HG03135 (cell line): ENCODE data around the gene NSUN7.

Experiments used
- ATAC-seq: cut with Tn5 transposase; IDR thresholded peaks from one replicate; pipeline ENCODE4 v1.9.1; 2021; ENCODE audit warnings: mild to moderate bottlenecking, moderate library complexity; ENCODE audit not compliant: unreplicated experiment

Gene NSUN7

GRCh38 chr4:40843696-40844095 is 93.9 kb downstream of the NSUN7 start:
- no peak for ATAC-seq

GRCh38 chr4:40844261-40844660 is 94.5 kb downstream of the NSUN7 start:
- no peak for ATAC-seq

DNA sequence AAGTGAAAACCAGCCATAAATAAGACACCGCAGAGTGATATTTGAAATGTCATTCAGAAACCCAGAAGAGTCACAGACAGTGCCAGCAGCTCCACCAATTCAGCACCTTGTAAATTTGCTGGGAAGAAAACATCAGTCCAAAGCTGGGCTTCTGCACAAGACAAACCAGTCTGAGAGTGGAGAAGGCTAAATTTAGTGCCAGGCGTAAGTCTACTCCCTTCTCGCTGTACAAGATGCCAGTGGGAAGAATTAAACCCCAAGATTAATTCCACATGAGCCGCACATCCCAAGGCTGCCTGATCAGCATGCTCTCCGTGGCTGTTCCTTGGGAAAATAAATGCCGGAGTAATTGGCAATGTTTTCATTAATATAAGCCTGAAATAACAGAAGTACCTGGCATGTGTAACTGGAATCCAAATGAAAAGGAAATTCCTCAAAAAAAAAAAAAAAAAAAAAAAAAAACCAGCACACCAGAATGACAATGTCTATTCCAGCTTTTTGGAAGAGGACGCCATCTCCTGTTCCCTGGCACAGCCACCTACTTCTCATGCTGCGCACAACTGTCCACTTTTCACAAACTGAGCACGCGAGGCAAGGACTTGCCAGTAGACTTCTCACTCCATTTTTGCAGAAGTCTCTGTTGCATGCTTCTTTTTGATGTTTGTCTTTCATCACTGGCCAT is 95.5 kb downstream of the NSUN7 start:
- no peak for ATAC-seq

DNA sequence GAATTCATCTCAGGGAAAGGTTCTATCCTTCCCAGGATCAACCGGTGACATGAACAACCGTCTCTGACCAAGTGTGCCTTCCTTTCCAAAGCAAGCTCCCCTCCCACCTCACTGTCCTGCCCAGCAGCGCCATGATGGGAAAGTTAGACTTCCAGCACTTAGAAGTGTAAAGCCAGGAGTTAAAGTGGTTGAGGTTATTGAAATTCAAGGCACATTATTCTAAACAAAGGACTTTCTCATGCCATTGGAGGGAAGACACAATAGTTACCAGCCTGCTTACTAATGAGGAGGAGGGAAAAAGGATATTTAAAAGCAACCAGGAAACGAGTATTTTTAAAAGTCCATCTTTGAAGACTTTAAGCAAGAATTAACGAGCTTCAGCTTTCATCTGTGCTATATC is 96.8 kb downstream of the NSUN7 start:
- ATAC-seq, result no peak

- ATAC-seq, result no peak
These were observed 98.5 kb downstream of the NSUN7 start for GRCh38 chr4:40848251-40848650.

DNA sequence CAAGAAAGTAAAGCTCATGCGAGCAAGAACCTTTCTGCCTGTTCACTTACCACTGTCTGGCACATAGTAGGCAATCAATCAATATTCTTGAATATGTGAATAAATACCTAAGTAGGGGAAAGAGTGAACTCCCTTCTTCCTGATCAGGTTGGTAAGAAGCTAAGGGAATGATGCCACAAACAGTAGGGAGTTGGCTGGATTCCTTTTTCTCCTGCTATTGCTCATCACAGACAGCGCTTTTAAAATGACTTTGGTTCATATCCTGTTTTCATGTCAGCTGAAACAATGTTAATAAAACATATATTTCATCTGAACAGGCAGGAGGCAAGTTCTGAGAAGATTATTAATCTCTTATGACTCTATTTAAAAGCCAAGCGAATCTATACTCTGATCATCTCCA is 99.2 kb downstream of the NSUN7 start:
- ATAC-seq, result no peak

- no peak for ATAC-seq
These were observed 100.7 kb downstream of the NSUN7 start for GRCh38 chr4:40850496-40850895.

GRCh38 chr4:40856277-40856839 is 106.6 kb downstream of the NSUN7 start:
- peak; percentile 9 for ATAC-seq

GRCh38 chr4:40856840-40857362 is 107.1 kb downstream of the NSUN7 start:
- ATAC-seq, result peak; percentile 72

GRCh38 chr4:40857956-40858355 is 108.2 kb downstream of the NSUN7 start:
- no peak for ATAC-seq

GRCh38 chr4:40858962-40859361 is 109.2 kb downstream of the NSUN7 start:
- ATAC-seq, result no peak
